NCI-H2196 (cell line): ENCODE measurements around the gene CCDC134.
"Not testable (repeated sequence)": the region's sequence is repeated elsewhere in the genome, so short reads cannot be mapped to it uniquely, and the experiment has no call there.

Experiments used
- DNase-seq: peaks from one replicate; lab custom pipeline; 2025; ENCODE audit not compliant: unreplicated experiment; lab: John Stamatoyannopoulos, UW

The CCDC134 gene

GRCh38 chr22:41842996-41843970, 42.8 kb downstream of the CCDC134 start:
- DNase-seq, result no peak

DNA sequence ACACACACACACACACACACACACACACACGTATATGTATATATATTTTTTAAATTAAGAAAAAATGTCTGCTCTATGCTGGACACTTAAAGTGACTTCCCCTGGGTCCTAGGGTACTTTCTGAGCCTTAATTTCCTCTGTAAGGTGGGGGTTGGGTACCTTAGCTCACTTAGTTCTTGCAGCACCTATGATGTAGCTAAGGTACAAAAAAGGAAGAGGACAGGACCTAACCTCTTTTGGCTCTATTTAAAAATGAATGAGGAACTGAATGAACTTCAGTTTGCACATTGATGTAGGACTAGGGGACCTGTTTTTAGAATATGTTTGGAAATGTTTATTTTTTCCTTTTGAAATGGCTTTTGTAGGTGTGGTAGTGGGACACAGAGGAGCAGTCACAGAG, 43.6 kb downstream of the CCDC134 start:
- no peak for DNase-seq

DNA sequence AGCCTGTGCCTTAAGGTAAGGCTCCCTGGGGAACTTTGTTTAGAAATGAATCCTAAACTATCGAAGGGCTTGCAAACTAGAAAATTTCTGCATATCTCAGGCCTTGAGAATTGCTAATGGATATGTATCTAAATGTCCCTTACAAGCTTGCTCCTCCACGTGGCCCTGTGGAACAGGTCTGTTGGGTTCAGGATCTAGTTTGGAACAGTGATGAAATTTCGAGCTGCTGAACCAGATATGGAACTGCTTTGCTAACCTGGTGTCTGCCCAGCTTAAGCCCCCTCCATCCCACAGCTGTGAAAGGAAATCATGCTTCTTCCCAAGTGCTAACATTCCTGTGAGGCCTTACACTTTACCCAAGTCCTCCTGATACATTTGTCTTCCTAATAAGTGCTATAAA, 44.0 kb downstream of the CCDC134 start:
- DNase-seq, result no peak

- DNase-seq, result no peak
Observed at GRCh38 chr22:41845380-41846267, 45.1 kb downstream of the CCDC134 start.

DNA sequence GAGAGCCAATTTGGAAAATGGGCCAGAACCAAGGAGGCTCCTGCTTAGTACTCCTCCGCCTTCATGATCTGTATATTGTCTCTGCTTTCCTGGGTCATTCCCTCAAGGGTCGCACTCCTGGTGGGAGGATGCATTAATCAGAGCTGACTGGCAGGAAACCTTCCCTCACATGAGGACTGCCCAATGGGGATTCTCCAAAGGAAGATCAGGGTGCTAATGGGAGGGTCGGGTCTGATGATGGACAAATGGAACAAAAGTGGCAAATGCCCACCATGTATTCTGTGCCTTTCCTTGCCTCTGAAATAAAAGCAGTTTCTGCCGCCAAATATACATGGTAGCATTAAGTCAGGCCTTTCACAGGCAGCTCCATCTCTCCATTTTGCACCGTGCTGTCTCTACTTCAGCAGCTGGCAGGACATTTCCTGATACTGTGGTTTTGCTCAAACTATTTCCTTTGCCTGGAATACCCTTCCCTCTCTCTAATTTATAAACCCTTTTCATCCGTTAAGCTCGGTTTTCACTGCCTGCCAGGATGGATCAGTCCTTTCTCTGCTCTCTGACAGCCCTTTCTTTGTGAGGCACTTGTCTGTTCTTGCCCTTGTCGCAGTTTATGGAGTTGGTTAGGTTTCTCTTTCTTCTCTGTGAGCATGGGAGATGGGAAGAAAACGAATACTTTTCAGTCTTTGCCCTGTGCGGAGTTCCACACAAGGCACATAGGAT, 45.9 kb downstream of the CCDC134 start:
- no peak for DNase-seq

DNA sequence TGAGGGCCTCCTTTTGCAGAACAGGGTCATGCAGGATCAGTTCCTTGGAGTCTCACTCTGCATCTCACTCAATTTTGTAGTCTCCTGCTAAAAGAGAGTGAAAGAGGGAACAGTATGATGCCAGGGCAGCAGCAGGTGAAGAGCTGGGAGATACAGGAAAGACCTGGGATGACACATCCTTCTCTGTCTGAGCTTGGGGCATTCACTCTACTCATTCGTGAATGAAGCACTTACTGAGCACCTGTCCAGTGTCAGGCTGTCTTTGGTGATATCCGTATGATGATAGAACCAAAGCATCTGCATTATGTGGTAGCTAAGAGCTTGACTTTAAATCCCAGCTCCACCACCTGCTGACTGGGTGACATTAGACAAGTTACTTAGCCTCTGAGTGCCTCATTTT, 46.8 kb downstream of the CCDC134 start:
- DNase-seq, result peak; percentile 40

DNA sequence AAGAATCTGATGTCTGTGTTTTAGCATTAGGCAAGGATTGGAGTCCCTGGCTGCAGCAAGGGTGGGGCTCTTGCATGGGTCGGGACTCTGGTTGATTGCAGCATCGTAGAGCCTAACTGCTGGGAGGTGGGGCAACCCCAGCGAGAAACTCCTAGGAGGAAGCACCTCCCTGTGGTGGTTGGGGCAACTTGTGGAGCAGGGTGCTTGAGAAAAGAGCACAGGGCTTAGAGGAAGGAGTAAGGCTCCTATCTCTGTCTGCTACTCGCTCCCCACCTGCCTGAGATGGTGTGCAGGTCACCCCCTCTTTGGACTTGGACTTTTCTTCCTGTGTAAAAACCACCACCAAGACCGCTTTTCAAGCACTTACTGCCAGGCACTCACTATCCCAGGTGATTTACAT, 48.0 kb downstream of the CCDC134 start:
- no peak for DNase-seq

DNA sequence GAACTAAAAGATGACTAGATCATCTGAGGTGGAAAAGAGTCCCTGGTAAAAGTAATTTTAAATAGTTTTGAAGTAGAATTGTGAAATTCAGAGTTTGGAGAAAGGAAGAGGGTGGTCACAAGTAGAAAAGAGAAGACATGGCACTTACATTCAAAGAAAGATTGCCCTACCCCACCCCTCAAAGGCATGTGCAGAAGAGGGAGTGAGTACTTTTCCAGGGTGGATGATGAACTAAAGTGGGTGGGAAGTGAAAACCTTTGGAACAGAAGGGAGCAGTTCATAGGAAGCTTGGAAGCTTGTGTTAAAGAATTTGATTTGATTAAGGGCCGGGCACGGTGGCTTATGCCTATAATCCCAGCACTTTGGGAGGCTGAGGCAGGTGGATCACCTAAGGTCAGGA, 56.0 kb downstream of the CCDC134 start:
- DNase-seq, result no peak

DNA sequence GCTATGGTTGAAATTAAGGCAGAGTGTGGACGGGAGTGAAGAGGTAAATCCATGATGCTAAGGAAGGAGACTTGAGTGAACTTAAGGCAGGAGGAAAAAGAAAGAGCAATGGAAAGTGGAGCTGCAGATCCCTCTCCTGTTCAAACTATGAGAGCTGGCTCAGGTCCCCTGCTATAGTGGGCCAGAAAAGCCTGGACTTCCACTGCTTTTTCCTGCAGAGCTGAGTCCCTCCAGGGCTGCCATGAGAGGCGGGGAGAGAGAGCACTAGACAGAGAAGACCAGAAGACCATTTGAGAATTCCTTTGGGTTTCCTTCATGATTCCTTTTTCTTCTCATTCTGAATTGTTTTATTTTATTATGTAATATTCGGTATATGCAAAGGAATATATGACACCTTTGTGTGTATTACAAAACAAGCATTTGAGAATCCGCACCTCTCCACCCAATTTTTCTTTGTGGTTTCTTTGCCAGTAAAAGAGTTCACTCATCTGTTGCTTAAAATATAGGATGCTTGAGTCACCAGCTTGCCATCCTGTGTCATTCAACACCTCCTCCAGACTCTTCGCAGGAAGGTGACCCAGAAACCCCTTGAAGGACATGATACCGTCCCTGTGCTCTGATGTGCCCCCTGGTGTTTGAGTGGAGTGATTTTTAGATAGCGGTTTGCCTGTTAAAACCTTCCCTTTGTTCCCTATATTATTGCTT, 56.8 kb downstream of the CCDC134 start:
- peak; percentile 51 for DNase-seq

DNA sequence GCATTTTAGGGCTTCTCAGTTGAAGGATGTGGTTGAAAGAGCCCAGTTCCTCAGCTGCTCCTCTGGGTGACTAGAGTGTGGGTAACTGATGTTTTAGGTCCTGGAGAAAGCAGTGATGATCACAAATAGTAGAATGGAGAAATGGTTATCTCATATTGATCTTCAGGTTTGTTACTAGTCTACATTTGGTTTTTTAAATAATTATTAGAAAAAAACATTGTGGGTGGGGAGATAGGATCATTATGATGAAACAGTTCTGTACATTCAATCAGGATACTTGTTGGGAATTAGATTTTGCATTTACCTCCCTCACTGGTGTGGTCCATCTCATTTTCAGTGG, 57.4 kb downstream of the CCDC134 start:
- no peak for DNase-seq

DNA sequence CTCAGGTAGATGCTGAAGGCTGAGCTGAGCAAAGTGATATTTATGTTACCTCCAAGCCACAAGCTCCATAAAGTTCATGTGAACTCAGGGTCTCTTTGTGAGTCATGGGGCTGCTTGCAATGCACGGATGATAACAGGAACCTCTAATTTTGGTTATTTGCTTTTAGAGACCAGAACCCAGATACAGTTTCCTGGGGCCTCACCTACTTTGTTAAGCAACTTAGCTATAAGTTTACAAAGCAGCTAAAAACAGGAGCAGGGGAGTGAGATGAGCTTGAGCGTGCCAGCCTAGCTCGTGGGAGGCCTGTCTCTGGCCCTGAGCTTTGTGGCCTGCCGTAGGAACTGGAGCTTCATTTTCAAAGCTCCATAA, 61.7 kb downstream of the CCDC134 start:
- no peak for DNase-seq

DNA sequence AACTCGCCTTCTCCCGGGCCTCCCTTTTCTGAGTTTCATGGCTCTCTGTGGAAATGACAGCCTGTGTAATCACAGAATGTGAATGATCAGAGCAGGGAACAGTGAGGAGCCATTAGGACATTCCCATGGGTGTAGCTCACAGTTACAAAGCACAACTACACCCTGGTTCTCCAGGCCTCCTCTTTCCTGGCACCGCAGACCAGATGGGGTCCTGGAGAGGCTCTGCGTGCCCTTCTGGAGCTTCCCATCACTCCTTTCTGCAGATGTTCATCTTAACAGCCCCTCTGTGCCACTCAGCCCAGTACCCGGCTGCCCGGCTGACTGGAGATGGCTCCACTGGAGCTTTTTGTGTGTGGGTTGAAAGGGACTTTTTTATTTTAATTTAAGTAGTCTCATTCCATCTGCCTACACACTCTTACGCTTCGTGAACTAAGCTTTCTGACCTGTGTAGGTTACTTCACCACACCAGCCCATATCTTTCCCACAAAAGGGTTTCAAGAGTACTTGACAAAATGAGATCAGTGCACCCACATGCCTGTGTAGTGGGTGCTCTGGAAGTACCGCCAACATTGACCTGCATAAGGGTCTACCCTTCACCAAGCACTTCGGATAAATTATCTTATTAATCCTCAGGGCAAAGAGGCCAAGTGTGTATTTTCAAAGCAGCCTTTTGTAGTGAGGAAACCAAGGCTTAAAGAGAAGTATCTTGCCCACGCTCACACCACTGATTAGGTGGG, 62.2 kb downstream of the CCDC134 start:
- DNase-seq, result no peak

DNA sequence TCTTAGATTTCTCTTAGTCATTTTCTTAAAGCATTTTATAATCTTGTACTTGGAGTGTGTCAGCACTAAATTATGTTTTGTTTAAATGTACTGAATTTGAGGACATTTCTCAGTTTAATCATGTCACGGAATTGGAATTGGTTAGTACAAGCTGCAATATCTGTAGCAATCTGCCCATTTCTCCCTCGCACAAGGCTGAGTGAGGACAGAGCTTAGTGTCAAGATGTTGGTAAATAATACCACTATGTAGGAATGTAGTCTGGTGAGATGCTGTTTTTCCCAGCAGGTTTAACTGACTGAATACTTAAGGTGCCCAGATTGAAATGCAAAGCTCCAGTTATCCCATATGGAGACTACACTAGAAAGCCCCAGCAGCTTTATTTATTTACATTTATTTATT, 63.0 kb downstream of the CCDC134 start:
- DNase-seq, result no peak

DNA sequence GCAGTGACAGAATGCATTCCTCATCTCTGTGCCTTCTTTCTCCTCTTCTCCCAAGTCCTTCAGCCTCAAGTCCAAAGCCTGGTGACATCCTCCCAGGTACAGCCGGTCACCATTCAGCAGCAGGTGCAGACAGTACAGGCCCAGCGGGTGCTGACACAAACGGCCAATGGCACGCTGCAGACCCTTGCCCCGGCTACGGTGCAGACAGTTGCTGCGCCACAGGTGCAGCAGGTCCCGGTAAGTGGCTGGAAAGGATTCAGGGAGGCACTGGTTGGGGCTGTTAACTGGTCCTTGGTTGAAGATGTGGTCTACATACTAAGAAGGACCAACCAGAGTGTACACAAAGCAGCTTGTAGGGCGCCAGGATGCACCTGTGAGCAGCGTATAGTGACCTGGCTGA, 68.1 kb downstream of the CCDC134 start:
- DNase-seq, result no peak

- not testable (repeated sequence) for DNase-seq
Observed at GRCh38 chr22:41870081-41870480, 69.6 kb downstream of the CCDC134 start.

GRCh38 chr22:41870786-41871185, 70.3 kb downstream of the CCDC134 start:
- DNase-seq, result no peak

DNA sequence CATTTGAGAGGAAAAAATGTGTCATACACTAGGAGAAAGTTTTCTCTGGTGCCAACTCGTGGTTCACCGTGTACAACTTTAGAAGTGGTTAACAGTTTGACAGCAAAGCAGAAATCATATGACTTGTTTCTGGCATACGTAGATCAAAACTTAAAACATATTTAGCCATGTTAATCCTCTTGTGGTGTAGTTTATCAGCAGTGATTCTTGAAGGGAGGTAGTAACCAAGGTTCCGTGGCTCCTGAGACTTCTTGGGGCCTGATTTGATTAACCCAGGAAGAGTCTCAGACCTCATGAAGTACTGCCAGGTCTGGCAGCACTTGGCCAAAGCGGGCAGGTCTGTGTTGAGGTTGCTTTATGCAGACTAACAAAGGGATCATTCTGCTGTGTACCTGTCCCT, 72.9 kb downstream of the CCDC134 start:
- DNase-seq, result no peak

DNA sequence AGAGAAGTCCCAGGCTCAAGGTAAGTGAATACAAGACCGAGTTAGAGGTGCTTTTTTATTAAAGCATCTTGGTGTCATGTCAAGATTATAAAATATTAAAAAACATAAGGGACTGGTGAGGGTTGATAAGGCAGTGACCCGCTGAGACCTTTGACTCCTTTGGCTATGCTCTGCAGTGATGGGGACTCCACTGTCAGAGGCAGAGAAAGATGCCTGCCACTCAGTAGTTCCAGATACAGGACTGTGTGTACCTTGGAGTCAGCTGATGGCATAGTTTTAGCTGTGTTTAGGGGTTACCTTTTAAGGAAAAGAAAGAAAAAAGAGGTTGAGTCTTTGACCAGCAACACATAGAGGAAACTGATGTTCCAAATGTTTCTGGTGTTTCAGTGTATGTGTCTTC, 73.6 kb downstream of the CCDC134 start:
- DNase-seq, result no peak

- DNase-seq, result no peak
Observed at GRCh38 chr22:41875531-41876270, 75.2 kb downstream of the CCDC134 start.
